ENCODE results near the gene SMOC1.

DNA sequence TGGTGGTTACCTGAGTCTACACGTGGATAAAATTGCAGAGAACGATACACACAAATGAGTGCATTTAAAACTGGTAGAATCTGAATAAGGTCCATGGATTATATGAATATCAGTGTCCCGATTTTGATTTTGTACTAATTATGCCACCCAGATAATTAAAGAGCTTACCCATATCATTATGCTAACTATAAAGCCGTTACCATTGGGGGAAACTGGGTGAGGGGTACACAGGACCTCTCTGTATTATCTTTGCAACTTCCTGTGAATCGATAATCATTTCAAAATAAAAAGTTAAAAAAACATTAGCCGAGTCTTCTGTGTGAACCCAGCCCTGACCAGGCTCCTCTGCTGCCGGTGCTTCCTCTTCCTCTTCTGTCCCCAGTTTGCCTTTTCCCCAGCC lies 107.1 kb downstream of the SMOC1 start:
- TF ChIP-seq, protein P1, sequence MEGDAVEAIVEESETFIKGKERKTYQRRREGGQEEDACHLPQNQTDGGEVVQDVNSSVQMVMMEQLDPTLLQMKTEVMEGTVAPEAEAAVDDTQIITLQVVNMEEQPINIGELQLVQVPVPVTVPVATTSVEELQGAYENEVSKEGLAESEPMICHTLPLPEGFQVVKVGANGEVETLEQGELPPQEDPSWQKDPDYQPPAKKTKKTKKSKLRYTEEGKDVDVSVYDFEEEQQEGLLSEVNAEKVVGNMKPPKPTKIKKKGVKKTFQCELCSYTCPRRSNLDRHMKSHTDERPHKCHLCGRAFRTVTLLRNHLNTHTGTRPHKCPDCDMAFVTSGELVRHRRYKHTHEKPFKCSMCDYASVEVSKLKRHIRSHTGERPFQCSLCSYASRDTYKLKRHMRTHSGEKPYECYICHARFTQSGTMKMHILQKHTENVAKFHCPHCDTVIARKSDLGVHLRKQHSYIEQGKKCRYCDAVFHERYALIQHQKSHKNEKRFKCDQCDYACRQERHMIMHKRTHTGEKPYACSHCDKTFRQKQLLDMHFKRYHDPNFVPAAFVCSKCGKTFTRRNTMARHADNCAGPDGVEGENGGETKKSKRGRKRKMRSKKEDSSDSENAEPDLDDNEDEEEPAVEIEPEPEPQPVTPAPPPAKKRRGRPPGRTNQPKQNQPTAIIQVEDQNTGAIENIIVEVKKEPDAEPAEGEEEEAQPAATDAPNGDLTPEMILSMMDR (conservative IDR thresholded peaks at IDR 0.05 in 1 of 2, IDR thresholded peaks at IDR 0.05 in 1 of 2; ENCODE audit: low read depth in 1 of 2, low read length in 2 of 2): no peak
- no peak for TF ChIP-seq EZH2 (IDR thresholded peaks at IDR 0.05; ENCODE audit: low read length, missing control alignments)

Data from fibroblast of lung (primary cell).